HepG2 (cell line): Measurements from ENCODE around the gene WSB2. TPM values are rescaled to one million over a fixed set of nuclear protein-coding genes. Genes with fewer than 3 reads are reported as not detected.

Experiments
- CHCHD3 ChIP-seq: sonication (generic); formaldehyde crosslinking; IDR thresholded peaks from 2 replicates; pipeline ENCODE4 v1.8.0; 2022; ENCODE audit warnings: mild to moderate bottlenecking, missing genetic modification reagents, moderate library complexity
- DNMT1 ChIP-seq: sonication (generic); formaldehyde crosslinking; IDR thresholded peaks from 2 replicates; pipeline ENCODE4 v1.5.1; 2020; ENCODE audit warnings: mild to moderate bottlenecking, missing genetic modification reagents
- EHMT2 ChIP-seq: fragments of 200-600 bp; sonication (generic); IDR thresholded peaks from 2 replicates; pipeline ENCODE4 v1.7.0; 2017; ENCODE audit warnings: antibody characterized with exemption, low read depth, low read length, borderline replicate concordance
- ELF3 ChIP-seq: IDR thresholded peaks from 2 replicates; pipeline ENCODE4 v1.6.1; 2016; ENCODE audit warnings: missing genetic modification reagents, missing compliant biosample characterization
- KLF13 ChIP-seq: sonication (generic); formaldehyde crosslinking; IDR thresholded peaks from 2 replicates; pipeline ENCODE4 v1.4.0; 2020; ENCODE audit warnings: mild to moderate bottlenecking, missing genetic modification reagents
- RXRB ChIP-seq: IDR thresholded peaks from 2 replicates; pipeline ENCODE4 v1.6.1; 2016; ENCODE audit warnings: borderline replicate concordance, missing genetic modification reagents, missing compliant biosample characterization
- SCMH1 ChIP-seq: sonication (generic); formaldehyde crosslinking; IDR thresholded peaks from 2 replicates; pipeline ENCODE4 v1.9.0; 2021; ENCODE audit warnings: missing genetic modification reagents, mild to moderate bottlenecking, borderline replicate concordance
- SOX13 ChIP-seq, 3 experiments: fragments of 450-650 bp in 1 of 3; sonication (generic) in 1 of 3; formaldehyde crosslinking in 1 of 3; IDR thresholded peaks in 2 of 3; conservative IDR thresholded peaks in 1 of 3; 2 replicates each; pipeline versions ENCODE4 v1.5.0 to v1.6.1; 2016 to 2020; ENCODE audit warnings: antibody characterized with exemption in 1 of 3, mild to moderate bottlenecking in 1 of 3, missing compliant biosample characterization in 1 of 3, missing genetic modification reagents in 1 of 3, moderate library complexity in 1 of 3
- TP53 ChIP-seq: sonication (generic); formaldehyde crosslinking; conservative IDR thresholded peaks from 2 replicates; pipeline ENCODE4 v1.4.0; 2020; ENCODE audit warnings: missing genetic modification reagents
- polyA plus RNA-seq, 8 experiments: library from polyadenylated mRNA; depleted of rRNA in 3 of 8; stranded (reverse) in 7 of 8; unstranded in 1 of 8; fragments of >200 nt; fragmentation: Illumina TruSeq in 4 of 8; extraction: Trizol in 4 of 8; gene quantifications; 2 replicates each; pipeline versions ENCODE4 v1.2.1 to v1.2.3, GENCODE V29; 2011 to 2016; ENCODE audit warnings: low read depth in 4 of 8, missing spikeins in 1 of 8, mixed read lengths in 1 of 8; ENCODE audit not compliant: insufficient read depth in 1 of 8
- total RNA-seq, 5 experiments: library from RNA; depleted of rRNA; stranded (reverse); fragments of >200 nt; fragmentation: Illumina TruSeq; extraction: Trizol; gene quantifications; 2 replicates each; pipeline ENCODE4 v1.2.3, GENCODE V29; 2016; ENCODE audit warnings: low read depth in 1 of 5
- TF ChIP-seq, protein P1 (sequence below): IDR thresholded peaks from 2 replicates; pipeline ENCODE4 v1.6.1; 2016; ENCODE audit warnings: mild to moderate bottlenecking
- TF ChIP-seq, protein P2 (sequence below), 2 experiments: fragments of 450-650 bp in 1 of 2; sonication (generic) in 1 of 2; formaldehyde crosslinking in 1 of 2; IDR thresholded peaks; 2 replicates each; pipeline versions ENCODE4 v1.6.1 to v1.8.0; 2016 to 2022; ENCODE audit warnings: antibody characterized with exemption in 1 of 2, mild to moderate bottlenecking in 1 of 2, missing genetic modification reagents in 1 of 2
- TF ChIP-seq, protein P3 (sequence below), 2 experiments: sonication (generic) in 1 of 2; formaldehyde crosslinking in 1 of 2; IDR thresholded peaks; 2 replicates each; pipeline versions ENCODE4 v1.6.1 to v1.9.0; 2014 to 2022; ENCODE audit warnings: antibody characterized with exemption in 1 of 2, borderline replicate concordance in 1 of 2, inconsistent platforms in 1 of 2, low read depth in 1 of 2, missing genetic modification reagents in 1 of 2

WSB2 gene
- total and polyA plus RNA-seq, 2 of the 13 experiments (the other 11 are each of a cell fraction or from before 2014, with no cell fraction given), result 31.0 to 82.8 TPM

DNA sequence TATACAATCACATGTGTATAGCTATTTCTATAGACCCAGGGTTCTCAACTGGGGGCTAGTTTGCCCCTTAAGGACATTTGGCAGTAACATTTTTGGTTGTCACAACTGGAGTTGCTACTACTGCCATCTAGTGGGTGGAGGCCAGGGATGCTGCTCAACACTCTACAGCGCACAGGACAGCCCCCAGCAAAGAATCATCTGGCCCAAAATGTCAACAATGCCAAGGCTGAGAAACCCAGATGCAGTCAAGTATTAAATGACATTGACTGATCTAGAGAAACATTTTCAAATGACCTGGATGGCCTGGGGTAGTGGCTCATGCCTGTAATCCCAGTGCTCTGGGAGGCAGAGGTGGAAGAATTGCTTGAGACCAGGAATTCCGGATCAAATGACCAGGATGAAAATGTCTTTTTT lies 5.8 kb downstream of the WSB2 start (continued):
- TF ChIP-seq, protein P1, sequence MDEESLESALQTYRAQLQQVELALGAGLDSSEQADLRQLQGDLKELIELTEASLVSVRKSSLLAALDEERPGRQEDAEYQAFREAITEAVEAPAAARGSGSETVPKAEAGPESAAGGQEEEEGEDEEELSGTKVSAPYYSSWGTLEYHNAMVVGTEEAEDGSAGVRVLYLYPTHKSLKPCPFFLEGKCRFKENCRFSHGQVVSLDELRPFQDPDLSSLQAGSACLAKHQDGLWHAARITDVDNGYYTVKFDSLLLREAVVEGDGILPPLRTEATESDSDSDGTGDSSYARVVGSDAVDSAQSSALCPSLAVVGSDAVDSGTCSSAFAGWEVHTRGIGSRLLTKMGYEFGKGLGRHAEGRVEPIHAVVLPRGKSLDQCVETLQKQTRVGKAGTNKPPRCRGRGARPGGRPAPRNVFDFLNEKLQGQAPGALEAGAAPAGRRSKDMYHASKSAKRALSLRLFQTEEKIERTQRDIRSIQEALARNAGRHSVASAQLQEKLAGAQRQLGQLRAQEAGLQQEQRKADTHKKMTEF (CRISPR knock-in tag), result no peak
- TF ChIP-seq CHCHD3 (CRISPR knock-in tag) (no peak), KLF13 (CRISPR knock-in tag) (no peak), TP53 (CRISPR knock-in tag) (no peak), EHMT2 (no peak), SOX13 (IDR thresholded peaks at IDR 0.05) (no peak), SOX13 (CRISPR knock-in tag; conservative IDR thresholded peaks at IDR 0.05 in 1 of 2, IDR thresholded peaks at IDR 0.05 in 1 of 2) (peak in 1 of 2 experiments; percentile 15; a peak in 1 of 4 replicates), SCMH1 (no peak), ELF3 (CRISPR knock-in tag) (0 out of 2 replicates have a peak, but pooled peaks have one; percentile 9), RXRB (CRISPR knock-in tag) (no peak; the same call in 1 of the 2 replicates), DNMT1 (CRISPR knock-in tag) (no peak)
- TF ChIP-seq, protein P2, sequence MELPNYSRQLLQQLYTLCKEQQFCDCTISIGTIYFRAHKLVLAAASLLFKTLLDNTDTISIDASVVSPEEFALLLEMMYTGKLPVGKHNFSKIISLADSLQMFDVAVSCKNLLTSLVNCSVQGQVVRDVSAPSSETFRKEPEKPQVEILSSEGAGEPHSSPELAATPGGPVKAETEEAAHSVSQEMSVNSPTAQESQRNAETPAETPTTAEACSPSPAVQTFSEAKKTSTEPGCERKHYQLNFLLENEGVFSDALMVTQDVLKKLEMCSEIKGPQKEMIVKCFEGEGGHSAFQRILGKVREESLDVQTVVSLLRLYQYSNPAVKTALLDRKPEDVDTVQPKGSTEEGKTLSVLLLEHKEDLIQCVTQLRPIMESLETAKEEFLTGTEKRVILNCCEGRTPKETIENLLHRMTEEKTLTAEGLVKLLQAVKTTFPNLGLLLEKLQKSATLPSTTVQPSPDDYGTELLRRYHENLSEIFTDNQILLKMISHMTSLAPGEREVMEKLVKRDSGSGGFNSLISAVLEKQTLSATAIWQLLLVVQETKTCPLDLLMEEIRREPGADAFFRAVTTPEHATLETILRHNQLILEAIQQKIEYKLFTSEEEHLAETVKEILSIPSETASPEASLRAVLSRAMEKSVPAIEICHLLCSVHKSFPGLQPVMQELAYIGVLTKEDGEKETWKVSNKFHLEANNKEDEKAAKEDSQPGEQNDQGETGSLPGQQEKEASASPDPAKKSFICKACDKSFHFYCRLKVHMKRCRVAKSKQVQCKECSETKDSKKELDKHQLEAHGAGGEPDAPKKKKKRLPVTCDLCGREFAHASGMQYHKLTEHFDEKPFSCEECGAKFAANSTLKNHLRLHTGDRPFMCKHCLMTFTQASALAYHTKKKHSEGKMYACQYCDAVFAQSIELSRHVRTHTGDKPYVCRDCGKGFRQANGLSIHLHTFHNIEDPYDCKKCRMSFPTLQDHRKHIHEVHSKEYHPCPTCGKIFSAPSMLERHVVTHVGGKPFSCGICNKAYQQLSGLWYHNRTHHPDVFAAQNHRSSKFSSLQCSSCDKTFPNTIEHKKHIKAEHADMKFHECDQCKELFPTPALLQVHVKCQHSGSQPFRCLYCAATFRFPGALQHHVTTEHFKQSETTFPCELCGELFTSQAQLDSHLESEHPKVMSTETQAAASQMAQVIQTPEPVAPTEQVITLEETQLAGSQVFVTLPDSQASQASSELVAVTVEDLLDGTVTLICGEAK (IDR thresholded peaks at IDR 0.05), result no peak
- TF ChIP-seq, protein P2 (CRISPR knock-in tag; IDR thresholded peaks at IDR 0.05), result no peak
- TF ChIP-seq, protein P3, sequence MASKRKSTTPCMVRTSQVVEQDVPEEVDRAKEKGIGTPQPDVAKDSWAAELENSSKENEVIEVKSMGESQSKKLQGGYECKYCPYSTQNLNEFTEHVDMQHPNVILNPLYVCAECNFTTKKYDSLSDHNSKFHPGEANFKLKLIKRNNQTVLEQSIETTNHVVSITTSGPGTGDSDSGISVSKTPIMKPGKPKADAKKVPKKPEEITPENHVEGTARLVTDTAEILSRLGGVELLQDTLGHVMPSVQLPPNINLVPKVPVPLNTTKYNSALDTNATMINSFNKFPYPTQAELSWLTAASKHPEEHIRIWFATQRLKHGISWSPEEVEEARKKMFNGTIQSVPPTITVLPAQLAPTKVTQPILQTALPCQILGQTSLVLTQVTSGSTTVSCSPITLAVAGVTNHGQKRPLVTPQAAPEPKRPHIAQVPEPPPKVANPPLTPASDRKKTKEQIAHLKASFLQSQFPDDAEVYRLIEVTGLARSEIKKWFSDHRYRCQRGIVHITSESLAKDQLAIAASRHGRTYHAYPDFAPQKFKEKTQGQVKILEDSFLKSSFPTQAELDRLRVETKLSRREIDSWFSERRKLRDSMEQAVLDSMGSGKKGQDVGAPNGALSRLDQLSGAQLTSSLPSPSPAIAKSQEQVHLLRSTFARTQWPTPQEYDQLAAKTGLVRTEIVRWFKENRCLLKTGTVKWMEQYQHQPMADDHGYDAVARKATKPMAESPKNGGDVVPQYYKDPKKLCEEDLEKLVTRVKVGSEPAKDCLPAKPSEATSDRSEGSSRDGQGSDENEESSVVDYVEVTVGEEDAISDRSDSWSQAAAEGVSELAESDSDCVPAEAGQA (IDR thresholded peaks at IDR 0.05; ENCODE audit: low read depth), result no peak
- TF ChIP-seq, protein P3 (CRISPR knock-in tag; IDR thresholded peaks at IDR 0.05; ENCODE audit: borderline replicate concordance), result no peak
